CD4-positive, alpha-beta T cell treated with Interleukin-4 for 4 hours (primary cell): ENCODE measurements around the gene HGS.

Experiments
- DNase-seq: peaks from one replicate; pipeline ENCODE4 v3.0.0-alpha.2; 2020

The HGS gene

GRCh38 chr17:81686614-81687013, 2.8 kb downstream of the HGS start:
- no peak for DNase-seq

- DNase-seq: no peak
These were observed 4.1 kb downstream of the HGS start for GRCh38 chr17:81687770-81688541.

GRCh38 chr17:81688616-81689015, 4.8 kb downstream of the HGS start:
- no peak for DNase-seq

- DNase-seq: no peak
These were observed 6.3 kb downstream of the HGS start for GRCh38 chr17:81690066-81690465.

GRCh38 chr17:81690549-81690948, 6.7 kb downstream of the HGS start:
- no peak for DNase-seq

- DNase-seq: no peak
These were observed 7.4 kb downstream of the HGS start for GRCh38 chr17:81691196-81691595.

GRCh38 chr17:81691608-81692007, 7.8 kb downstream of the HGS start:
- no peak for DNase-seq

- no peak for DNase-seq
These were observed 9.8 kb downstream of the HGS start for GRCh38 chr17:81693509-81694210.

GRCh38 chr17:81694810-81695209, 11.0 kb downstream of the HGS start:
- DNase-seq: no peak

- DNase-seq: no peak
These were observed 11.4 kb downstream of the HGS start for GRCh38 chr17:81695211-81695610.

GRCh38 chr17:81695801-81696200, 12.0 kb downstream of the HGS start:
- DNase-seq: no peak

GRCh38 chr17:81696218-81696941, 12.6 kb downstream of the HGS start:
- DNase-seq: no peak

- no peak for DNase-seq
These were observed 13.6 kb downstream of the HGS start for GRCh38 chr17:81697261-81698044.

GRCh38 chr17:81700353-81701287, 16.8 kb downstream of the HGS start:
- DNase-seq: no peak

- DNase-seq: no peak
These were observed 17.7 kb downstream of the HGS start for GRCh38 chr17:81701288-81702071.

- DNase-seq: peak; percentile 89
These were observed 19.3 kb downstream of the HGS start, which contains the start of gene MRPL12 for GRCh38 chr17:81702934-81703746. TSS of gene MRPL12 (plus strand) at chr17:81703367. CDS start at chr17:81703502, 135 bp downstream.

- no peak for DNase-seq
These were observed 20.2 kb downstream of the HGS start for GRCh38 chr17:81703747-81704654.

- DNase-seq: no peak
These were observed 21.9 kb downstream of the HGS start for GRCh38 chr17:81705518-81706231.
